ENCODE data around the gene CLIP1. TPM values are rescaled to one million over a fixed set of nuclear protein-coding genes. Genes with fewer than 3 reads are reported as not detected.

CLIP1 gene
- total and polyA plus RNA-seq, 2 of the 8 experiments (the other 6 are each of a cell fraction or from before 2014, with no cell fraction given): 19.0 to 27.6 TPM

GRCh38 chr12:122437656-122438121 is 15.2 kb upstream of the CLIP1 start (continued):
- no peak for TF ChIP-seq SP2 (IDR thresholded peaks at IDR 0.05; ENCODE audit: low read length)

Data from H1 (cell line).